Measurements from ENCODE around the gene WARS2.
"Not testable (repeated sequence)": the region's sequence is repeated elsewhere in the genome, so short reads cannot be mapped to it uniquely, and the experiment has no call there.

WARS2 gene

DNA sequence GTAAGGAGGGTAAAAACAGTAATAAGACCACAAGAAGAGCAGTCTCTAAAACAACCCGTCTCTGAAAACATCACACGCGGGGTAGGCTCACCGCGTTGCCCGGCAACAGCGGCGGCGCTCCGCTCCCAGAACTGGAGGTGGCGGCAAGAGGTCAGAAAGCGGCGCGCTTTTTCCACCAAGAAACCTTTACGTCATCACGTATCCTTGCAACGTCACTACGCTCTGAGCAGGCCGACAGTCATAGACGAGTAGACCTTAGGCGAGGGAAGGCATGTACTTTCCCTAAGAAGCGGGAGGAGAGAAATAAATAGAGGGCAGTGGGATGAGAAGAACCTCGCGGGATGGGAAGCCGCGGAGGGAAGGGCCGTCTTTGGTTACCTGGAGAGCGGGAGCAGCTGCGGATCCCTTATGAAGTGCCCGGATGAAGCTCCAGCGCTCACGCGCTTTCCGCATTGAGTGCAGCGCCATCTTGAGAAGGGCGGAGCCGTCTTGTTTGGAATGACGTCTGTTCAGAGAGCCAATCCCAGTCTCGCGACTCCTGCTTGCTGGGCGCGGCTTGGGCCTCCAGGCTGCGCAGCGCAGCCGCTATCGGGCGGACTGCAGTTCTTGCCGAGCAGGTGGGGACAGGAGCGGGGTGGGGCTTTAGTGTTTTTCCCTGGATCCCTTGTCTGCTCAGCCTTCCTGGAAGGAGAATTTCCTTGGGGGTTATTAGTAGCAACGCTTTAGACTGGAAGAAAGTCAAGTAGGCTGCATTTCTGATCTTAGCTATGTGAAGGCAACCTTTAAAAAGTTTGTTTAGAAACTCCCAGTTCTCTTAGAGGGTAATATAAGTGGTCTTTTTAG, at the start of gene WARS2:
TSS of gene WARS2 (minus strand) at position 477 of the 843 bp plus-strand sequence. CDS start at position 468, 9 bp downstream.
- peak; percentile 88 to 91 for DNase-seq

- DNase-seq, result no peak
Measured at GRCh38 chr1:119188926-119189325, 48.5 kb upstream of the WARS2 start.

DNA sequence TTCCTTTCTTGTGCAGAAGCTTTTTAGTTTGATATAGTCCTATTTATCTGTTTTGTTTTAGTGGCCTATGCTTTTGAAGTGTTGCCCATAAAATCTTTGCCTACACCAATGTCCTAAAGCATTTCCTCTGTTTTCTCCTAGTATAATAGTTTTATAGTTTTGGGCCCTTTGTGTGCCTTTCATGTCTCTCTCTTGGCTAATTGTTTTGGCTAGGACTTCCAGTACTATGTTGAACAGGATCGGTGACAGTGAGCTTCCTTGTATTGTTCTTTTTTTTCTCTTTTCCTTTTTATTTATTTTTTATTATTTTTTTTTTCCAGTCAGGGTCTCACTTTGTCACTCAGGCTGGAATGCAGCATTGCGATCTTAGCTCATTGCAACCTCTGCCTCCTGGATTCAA, 47.0 kb upstream of the WARS2 start:
- DNase-seq, result no peak

DNA sequence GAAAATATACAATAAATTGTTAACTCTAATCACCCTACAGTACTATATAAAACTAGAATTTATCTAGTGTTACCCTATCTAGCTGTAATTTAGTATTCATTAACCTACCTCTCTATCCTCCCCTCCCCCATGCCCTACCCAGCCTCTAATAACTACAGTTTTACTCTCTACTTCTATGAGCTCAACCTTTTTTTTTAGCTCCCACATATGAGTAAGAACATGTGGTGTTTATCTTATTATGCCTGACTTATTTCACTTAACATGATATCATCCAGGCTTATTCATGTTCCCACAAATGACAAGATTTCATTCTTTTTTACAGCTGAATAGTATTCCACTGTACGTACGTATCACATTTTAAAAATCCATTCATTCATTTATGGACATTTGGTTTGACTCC, 46.0 kb upstream of the WARS2 start:
- DNase-seq, result no peak

DNA sequence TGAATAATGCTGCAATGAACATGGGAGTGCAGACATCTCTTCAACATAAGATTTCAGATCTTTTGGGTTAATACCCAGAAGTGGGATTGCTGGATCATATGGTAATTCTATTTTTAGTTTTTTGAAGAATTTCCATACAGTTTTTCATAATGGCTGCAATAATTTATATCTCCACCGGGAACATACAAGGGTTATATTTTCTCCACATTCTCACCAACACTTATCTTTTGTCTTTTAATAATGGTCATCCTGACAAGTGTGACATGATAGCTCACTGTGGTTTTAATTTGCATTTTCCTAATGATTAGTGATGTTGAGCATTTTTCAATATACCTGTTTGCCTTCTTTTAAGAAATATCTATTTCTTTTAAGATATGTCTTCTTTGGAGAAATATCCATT, 44.5 kb upstream of the WARS2 start:
- no peak for DNase-seq

DNA sequence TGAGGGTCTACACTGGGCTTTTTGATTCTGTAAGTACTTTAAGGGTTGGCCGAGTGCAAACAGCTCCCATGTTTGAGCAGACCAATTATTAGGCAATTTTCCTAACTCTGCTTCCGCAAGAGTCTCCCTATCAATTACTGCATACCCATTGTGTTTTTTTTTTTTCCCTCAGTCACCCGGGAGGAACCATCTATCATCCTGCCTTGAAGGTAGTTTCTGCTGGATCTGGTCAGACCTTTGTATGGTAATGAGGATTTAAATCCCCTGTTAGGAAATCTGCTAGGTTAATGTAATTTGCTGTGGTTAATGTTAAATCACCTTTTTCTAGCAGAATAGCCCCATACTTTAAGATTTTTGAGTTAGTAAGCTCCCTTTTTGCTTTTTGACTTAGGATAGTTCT, 40.8 kb upstream of the WARS2 start:
- no peak for DNase-seq

DNA sequence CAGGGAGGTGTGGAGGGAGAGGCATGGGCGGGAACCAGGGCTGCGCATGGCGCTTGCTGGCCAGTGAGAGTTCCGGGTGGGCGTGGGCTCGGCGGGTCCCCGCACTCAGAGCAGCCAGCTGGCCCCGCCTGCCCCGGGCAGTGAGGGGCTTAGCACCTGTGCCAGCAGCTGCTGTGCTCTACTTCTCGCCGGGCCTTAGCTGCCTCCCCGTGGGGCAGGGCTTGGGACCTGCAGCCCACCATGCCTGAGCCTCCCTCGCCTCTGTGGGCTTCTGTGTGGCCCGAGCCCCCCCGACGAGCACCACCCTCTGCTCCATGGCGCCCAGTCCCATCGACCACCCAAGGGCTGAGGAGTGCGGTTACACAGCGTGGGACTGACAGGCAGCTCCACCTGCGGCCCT, 38.6 kb upstream of the WARS2 start:
- no peak for DNase-seq

DNA sequence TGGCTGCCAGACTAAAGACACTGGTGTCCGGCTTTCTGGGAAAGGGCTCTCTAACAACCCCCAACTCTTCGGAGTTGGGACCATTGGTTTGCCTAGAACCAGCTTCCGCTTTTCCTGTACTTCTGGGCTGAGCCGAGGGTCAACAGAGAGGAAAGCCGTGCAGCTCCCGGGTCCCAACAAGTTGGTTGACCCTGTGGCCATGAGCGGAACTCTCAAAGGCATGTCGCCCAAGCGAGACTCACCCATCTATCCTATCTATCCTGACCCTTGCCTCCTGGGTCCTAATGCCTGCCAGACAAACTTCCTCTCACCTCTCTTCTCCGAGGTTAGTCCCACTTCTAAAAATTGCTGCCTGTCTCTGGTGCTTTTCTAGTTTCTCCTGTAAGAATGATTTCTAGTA, 32.5 kb upstream of the WARS2 start:
- not testable (repeated sequence) for DNase-seq

DNA sequence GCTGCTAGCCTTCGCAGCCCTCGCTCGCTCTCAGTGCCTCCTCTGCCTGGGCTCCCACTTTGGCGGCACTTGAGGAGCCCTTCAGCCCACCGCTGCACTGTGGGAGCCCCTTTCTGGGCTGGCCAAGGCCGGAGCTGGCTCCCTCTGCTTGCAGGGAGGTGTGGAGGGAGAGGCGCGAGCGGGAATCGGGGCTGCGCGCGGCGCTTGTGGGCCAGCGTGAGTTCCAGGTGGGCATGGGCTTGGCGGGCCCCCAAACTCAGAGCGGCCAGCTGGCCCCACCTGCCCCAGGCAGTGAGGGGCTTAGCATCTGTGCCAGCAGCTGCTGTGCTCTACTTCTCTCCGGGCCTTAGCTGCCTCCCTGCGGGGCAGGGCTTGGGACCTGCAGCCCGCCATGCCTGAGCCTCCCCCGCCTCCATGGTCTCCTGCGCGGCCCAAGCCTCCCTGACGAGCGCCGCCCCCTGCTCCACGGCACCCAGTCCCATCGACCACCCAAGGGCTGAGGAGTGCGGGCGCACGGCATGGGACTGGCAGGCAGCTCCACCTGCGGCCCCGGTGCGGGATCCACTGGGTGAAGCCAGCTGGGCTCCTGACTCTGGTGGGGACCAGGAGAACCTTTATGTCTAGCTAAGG, 31.0 kb upstream of the WARS2 start:
- DNase-seq, result not testable (repeated sequence)

- no peak for DNase-seq
Measured at GRCh38 chr1:119163396-119163795, 22.9 kb upstream of the WARS2 start.

- no peak for DNase-seq
Measured at GRCh38 chr1:119160866-119161265, 20.4 kb upstream of the WARS2 start.

DNA sequence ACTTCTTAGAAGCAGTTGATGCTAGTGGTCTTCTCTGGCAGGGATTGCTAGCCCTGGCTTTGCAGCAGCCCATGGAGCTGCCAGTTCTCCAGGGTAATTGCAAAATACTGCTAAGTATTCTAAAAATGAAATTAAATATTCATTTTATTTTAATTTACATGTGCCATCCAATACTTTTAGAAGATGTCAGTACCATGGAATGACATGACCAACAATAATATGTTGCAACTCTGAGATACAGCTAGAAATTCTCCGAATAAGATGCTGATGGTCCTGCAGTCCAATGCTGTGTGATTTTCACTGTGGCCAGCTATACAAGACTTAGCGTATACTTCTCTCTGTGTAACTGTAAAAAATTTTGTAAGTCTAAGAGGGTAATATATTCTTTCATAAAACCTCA, 20.0 kb upstream of the WARS2 start:
- DNase-seq, result no peak

DNA sequence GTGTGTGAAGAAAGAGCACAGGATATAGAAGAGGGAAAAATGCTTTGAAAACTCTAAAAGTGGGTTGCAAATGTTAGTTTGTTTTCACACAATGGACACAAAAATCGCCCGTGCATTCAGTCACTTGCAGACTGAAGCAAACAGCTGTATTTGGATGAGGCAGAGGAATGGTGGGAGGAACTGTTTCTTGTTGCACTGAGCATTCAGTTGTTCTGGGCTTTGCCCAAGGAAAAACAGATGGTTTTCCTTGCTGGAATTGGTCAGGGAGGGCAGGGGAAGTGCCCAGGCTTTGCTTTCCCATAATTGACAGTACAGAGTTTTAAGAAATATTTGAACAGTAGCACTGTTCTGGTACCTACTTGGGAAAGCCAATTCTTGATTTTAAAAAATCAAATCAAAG, 19.5 kb upstream of the WARS2 start:
- no peak for DNase-seq

- DNase-seq, result no peak
Measured at GRCh38 chr1:119159111-119159510, 18.7 kb upstream of the WARS2 start.

GRCh38 chr1:119156761-119157160, 16.3 kb upstream of the WARS2 start:
- not testable (repeated sequence) for DNase-seq

GRCh38 chr1:119155069-119155468, 14.6 kb upstream of the WARS2 start:
- DNase-seq, result not testable (repeated sequence)

GRCh38 chr1:119150150-119150549, 9.7 kb upstream of the WARS2 start:
- no peak for DNase-seq

DNA sequence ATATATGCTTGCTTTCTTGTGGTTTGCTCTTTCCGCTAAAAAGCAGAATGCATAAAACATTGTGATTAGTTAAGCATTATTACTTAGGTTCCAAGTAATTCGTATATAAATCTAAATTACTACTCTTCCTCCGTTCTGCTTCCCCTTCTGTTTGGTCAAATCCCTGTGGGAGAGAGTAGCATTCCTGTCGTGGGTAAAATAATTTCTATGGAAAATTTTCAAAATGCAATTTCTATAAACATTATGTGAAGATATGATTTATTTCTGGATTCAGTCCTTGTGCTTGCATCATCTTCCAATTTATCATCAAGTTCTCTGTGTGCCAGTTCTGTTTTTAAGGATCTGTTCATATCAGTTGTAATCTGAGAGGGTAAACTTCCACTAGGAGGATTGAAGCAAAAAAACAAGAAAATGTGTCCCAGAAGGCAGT, 7.2 kb upstream of the WARS2 start:
- no peak for DNase-seq

- no peak for DNase-seq
Measured at GRCh38 chr1:119146466-119146865, 6.0 kb upstream of the WARS2 start.

GRCh38 chr1:119144813-119145212, 4.4 kb upstream of the WARS2 start:
- no peak for DNase-seq

DNA sequence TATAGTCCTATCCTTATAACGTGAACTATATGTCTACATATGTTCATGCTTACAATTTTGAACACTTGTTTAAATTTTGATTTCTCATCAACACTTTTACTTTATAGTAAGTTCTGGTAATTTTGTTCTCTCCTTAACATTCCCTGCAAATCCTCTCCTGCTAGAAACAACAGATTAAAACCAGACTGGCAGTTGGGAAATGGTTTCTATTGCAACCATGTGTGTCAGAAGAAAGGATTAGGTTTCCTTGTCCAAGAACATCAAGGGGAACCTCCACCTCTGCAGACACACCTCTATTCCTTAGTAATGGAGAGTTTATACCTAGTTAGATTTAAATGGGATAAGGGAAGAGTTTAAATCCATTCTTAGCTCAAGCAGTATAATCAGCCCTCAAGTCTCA, 3.3 kb upstream of the WARS2 start:
- no peak for DNase-seq

DNA sequence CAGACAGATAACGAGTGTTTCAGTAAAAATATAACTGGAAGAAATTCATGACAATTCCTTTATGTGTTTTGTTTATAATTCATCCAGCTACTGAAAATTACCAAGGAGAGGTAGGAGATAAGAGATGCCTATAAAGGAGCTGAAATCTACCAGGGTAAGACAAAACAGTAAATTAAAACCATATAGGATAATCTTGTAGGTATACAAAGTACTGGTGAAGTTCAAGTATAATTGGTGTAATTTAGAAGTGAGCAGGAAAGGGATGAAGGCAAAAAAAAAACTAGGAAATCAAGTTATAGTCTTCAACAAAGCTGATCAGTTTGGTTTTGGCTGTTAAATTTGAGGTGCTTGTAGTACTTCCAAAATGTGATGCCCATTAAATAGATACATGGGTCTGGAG, 1.2 kb upstream of the WARS2 start:
- no peak for DNase-seq

DNA sequence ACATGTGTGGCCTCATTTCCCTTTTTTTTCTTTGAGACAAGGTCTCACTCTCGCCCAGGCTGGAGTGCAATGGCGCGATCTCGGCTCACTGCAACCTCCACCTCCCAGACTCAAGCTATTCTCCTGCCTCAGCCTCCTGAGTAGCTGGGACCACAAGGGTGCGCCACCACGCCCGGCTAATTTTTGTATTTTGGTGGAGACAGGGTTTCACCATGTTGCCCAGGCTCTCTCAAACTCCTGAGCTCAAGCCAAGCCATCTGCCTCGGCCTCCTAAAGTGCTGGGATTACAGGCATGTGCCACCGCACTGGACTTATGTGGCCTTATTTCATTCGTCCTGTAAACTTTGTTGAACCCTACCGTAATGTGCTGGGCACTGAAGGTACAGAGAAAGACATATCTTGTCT, 569 bp upstream of the WARS2 start:
- peak; percentile 49 to 57 for DNase-seq

DNA sequence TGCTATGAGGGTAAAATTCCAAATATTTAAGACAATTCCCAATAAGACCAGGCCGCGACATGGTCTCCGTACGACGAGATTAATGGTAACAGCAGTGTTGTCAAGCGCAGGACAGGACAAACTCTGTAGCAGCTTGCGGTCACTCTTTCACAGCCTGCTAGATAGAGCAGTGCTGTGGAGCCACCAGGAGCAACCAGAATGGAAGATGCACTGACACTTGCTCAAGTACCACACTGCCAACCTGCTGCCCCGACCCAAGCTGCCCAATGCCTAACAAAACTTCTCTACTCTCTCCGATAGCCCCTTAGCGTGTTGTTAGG, 636 bp downstream of the WARS2 start:
- no peak for DNase-seq

DNA sequence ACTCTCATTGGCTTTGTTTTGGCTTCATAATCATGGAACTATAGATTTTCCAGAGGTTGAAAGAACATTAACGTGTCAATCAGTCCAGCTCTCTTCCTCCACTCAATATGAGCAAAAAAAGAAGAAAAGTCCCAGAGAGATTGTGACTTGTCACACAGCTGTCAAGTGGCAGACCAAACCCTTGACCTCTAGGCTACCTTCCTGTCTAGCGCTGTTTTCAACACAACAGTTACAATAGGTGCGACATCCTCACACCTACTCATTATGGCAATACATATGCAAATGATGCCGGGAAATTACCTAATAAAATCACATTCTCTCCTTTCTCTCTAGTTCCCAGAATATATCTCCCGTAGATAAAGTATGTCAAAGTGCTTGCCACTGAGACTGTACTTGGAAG, 1.1 kb downstream of the WARS2 start:
- DNase-seq, result peak in 1 of 2 donors; percentile 21
